DMS 273 (cell line): ENCODE measurements around the gene PCMTD2.

Source experiments
- DNase-seq: peaks from one replicate; lab custom pipeline; 2025; ENCODE audit not compliant: unreplicated experiment; lab: John Stamatoyannopoulos, UW

The PCMTD2 gene

DNA sequence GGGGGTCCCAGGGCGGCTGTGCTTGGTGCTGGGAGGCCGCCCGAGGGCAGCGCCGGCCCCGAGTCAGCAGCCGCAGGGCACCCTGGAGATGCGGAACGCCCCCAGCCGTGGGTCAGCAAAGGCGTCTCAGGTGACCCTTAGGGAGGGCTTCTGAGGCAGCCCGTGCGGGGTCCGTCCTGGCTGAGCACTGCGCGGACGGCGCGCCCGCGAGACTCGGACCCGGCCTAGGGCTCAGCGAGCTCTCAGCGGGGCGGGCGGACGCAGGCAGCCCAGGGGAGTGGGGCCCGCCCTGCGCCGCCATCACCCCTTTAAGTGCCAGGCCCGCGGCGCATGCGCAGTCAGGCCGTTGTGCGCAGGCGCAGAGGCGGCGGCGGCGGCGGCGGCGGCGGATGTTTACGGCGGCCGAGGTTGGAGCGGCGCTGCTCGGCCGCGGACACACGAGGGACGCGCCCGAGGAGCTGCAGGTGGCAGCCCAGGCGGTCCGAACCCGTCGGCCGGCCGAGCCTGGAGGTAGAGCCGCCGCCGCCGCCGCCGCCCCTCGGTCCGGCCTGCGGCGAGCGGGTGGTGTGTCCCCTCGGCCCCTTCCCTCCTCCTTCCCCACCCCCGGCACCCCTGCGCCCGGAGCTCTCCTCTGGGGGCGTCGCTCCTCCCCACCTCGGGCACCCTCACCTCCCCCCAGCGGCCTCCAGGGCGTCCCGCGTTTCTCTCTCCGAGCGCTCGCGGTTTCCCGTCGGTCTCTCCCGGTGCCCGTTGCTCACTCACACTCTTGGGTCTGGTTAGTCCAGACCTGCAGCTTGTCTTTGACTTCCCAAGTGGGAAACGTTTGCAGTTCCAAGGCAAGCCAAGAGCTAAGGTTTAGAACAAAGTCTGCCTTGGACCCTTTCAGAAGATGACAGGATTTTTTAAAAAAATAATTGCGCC lies at the start of gene PCMTD2:
TSS of gene PCMTD2 (plus strand) at position 388 of the 921 bp plus-strand sequence. CDS start 4,218 bp downstream, outside the sequence.
- DNase-seq: peak; percentile 95

DNA sequence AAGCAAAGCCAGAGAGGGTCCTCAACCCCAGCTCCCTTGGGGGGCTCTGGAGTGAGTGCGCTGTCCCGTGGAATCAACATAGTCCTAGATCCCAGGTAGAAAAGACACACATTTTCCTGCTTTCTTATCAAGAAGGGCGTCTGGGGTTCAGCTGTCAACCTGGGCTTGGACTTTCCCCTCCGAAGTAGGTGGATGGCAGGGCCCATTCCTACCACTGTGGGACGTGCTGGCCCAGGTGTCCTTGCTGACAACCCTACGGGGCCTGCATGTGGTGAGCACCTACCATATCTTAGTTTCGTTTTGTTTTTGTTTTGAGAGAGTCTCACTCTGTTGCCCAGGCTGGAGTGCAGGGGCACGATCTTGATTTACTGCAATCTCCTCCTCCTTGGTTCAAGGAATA lies 48.9 kb upstream of the PCMTD2 start:
- DNase-seq: no peak

DNA sequence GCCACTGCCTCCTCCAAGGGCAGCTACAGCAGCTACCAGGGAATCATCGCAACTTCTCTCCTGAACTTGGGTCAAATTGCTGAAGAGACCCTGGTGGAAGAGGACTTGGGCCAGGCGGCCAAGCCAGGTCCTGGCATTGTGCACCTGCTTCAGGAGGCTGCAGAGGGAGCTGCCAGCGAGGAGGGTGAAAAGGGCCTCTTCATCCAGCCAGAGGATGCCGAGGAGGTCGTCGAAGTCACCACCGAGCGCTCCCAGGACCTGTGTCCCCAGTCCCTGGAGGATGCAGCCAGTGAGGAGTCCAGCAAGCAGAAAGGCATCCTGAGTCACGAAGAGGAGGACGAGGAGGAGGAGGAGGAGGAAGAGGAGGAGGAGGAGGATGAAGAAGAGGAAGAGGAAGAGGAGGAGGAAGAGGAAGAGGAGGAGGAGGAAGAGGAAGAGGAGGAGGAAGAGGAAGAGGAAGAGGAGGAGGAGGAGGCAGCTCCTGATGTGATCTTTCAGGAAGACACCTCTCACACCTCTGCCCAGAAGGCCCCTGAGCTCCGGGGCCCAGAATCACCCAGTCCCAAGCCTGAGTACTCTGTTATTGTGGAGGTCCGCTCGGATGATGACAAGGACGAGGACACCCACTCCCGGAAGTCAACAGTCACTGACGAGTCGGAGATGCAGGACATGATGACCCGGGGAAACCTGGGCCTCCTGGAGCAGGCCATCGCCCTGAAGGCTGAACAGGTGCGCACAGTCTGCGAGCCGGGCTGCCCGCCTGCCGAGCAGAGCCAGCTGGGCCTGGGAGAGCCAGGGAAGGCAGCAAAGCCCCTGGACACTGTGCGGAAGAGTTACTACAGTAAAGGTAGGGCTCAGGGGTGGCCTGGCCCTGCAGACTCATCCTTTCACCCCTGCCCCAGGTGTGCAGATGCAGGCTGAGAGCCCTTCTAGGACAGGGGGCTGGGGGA lies 47.6 kb upstream of the PCMTD2 start:
- no peak for DNase-seq

- DNase-seq: no peak
These were observed 46.4 kb upstream of the PCMTD2 start for GRCh38 chr20:64209148-64209547.

- no peak for DNase-seq
These were observed 44.7 kb upstream of the PCMTD2 start for GRCh38 chr20:64210656-64211369.

DNA sequence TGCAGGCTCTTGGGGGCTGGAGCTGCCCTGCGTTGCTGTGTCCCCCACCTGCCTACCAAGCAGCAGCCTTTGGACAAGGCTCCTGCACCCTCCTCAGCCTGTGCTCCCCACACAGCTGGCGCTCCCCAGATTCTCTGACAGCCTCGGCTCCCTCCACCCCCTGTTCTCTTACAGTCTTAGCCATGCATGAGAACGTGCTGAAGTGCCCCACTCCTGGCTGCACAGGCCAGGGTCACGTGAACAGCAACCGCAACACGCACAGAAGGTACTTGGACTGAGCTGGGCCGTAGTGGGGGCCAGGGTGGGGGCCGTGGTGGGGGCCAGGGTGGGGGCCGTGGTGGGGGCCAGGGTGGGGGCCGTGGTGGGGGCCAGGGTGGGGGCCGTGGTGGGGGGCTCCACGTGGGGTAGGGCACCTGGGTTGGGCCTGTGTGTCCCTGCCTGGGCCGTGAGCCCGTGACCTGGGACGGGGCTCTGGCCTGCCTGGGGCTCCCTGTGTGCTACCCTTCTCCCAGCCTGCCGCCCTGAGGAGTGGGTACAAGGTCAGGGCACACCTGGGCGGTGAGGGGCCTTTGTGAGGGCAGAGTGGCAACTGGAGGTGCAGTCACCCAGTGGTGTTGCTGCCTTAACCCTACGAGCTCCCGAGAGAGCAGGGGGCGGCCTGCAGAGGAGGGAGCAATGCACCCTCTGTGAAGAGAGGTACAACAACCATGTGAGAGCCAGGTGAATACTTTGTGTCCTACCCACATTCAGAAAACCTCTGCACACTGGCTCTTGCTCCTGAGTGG lies 43.5 kb upstream of the PCMTD2 start:
- DNase-seq: no peak

GRCh38 chr20:64212755-64213154 lies 42.8 kb upstream of the PCMTD2 start:
- no peak for DNase-seq

- DNase-seq: no peak
These were observed 41.4 kb upstream of the PCMTD2 start for GRCh38 chr20:64214113-64214512.

- no peak for DNase-seq
These were observed 40.6 kb upstream of the PCMTD2 start for GRCh38 chr20:64214952-64215351.

- no peak for DNase-seq
These were observed 39.5 kb upstream of the PCMTD2 start for GRCh38 chr20:64216036-64216435.

DNA sequence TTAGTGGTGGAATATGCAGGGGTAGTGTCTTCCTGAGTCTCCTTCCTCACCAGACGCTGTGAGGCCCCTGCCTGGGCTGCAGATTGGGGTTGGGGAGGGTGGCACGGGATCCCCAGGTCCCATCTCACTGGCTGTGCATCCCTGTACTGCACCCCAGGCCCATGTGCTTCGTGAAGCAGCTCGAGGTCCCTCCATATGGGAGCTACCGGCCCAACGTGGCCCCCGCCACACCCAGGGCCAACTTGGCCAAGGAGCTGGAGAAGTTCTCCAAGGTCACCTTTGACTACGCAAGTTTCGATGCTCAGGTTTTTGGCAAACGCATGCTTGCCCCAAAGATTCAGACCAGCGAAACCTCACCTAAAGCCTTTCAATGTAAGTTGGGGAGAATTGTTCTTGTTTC lies 38.6 kb upstream of the PCMTD2 start:
- DNase-seq: no peak

GRCh38 chr20:64217539-64218221 lies 37.9 kb upstream of the PCMTD2 start:
- peak; percentile 26 for DNase-seq

DNA sequence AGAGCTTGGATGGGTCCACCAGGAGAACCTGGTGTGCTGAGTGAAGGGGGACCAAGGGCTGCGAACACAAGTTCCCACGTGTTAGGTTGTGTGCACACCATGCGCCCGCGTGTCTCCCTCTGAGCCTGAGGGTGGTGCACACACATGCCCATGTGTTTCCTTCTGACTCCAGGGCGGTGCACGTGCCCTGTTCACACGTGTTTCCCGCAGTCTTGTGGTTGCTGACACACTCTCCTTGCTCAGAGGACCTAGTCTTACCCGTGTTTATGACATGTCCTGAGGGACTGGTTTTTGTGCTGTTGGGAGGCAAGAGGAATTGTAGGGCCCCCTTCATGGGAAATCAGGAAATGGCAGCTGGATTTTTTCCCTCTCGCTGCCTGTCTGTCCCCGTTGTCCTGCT lies 36.3 kb upstream of the PCMTD2 start:
- no peak for DNase-seq

DNA sequence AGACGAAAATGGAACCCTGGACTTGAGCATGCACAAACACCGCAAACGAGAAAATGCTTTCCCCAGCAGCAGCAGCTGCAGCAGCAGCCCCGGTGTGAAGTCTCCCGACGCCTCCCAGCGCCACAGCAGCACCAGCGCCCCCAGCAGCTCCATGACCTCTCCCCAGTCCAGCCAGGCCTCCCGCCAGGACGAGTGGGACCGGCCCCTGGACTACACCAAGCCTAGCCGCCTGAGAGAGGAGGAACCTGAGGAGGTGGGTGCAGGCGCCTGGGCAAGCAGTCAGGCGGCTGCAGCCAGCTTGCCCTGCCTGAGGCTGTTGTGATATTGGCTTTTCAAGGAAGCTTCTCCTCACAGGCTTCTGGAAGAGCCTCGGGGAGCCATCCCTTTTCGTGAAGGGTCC lies 35.8 kb upstream of the PCMTD2 start:
- no peak for DNase-seq

DNA sequence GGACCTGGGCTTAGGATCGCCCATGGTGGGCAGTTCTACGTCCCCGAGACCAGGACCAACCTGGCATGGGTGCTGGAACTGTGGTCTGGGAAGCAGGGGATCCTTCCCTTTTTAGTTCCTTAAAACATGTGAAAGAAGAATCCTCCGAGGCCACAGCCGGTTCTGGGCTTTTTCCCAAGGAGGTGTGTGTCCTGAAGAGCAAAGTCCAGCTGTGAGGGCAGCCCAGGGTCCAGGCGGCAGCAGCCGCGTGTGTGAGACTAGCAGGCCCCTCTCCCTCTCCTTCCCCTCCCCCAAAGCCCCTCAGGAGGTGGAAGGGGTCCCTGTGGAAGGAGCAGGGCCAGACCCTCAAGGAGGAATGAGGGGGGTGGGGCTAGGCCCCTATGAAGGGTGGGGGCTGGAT lies 35.1 kb upstream of the PCMTD2 start:
- DNase-seq: no peak

- DNase-seq: no peak
These were observed 34.5 kb upstream of the PCMTD2 start for GRCh38 chr20:64220891-64221527.

DNA sequence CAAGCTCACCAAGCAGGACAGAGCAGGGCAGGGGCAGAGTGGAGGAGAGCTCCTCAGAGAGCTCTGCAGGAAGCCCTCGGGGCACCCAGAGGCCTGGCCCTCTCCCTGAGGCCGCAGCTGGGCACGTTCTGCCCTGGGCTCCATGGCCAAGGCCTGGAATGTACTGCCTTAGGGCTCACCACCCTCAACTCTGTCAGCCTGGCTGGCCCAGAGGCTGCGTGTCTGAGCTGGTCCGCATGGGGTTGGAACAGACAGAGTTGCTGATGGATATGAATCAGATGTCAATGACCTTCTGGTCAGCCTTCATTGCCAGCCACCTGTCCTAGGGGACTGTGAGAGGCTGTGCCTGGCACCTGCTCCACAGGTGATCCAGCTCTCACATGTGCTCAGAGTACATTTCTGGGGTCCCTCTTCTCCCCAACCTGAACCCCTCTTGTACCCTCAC lies 33.2 kb upstream of the PCMTD2 start:
- no peak for DNase-seq

DNA sequence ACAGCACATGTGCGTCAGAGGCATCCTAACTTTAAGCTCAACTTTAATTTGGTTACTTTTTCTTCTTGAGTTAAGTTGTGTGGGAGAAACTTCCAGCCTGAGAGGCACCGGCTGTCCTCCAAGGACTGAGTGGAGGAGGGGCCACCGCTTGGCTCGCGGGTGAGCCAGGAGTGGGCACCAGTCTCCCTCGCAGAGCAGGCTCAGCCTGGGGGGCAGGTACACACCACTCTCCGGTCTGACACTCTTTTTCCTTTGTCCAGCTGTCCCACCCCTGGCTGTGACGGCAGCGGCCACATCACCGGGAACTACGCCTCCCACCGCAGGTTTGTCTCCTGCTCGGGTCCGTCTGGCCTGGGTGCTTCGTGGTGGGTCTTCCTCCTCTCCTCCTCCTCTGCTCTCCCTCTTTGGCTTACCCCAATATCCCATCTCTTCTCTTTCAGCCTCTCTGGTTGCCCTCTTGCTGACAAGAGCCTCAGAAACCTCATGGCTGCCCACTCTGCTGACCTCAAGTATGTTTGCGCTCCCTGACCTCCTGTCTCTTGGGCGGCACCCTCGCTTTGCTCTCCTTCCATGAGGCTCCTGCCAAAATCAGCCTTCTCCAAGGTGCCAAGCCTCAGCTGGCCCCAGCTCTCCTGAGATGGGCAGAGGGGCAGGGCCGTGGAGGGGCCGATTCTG lies 32.6 kb upstream of the PCMTD2 start:
- DNase-seq: no peak
